Germinal center (tissue), 1 donor: ENCODE data around the gene SELE.

Experiments used
- DNase-seq: peaks from one replicate; pipeline ENCODE4 v3.0.0; 2012; ENCODE audit warnings: mixed read lengths, low spot score

Gene SELE

GRCh38 chr1:169681140-169681539 is 52.7 kb downstream of the SELE start:
- no peak for DNase-seq

- peak; percentile 45 for DNase-seq
Measured at GRCh38 chr1:169680377-169681019, 53.4 kb downstream of the SELE start.

GRCh38 chr1:169679692-169680091 is 54.2 kb downstream of the SELE start:
- no peak for DNase-seq

GRCh38 chr1:169676001-169676400 is 57.9 kb downstream of the SELE start:
- no peak for DNase-seq
